Naive B cell (primary cell): Measurements from ENCODE around the gene MXD4. TPM values are rescaled to one million over a fixed set of nuclear protein-coding genes. Genes with fewer than 3 reads are reported as not detected.
"Not testable (repeated sequence)": the region's sequence is repeated elsewhere in the genome, so short reads cannot be mapped to it uniquely, and the experiment has no call there.

Source experiments
- ATAC-seq, 2 donors: fragments of 150-1000 bp; cut with Tn5 transposase; 2 replicates each; pipeline ENCODE4 v1.10.0; 2021; ENCODE audit warnings: low read depth in 2 of 2, mild to moderate bottlenecking in 2 of 2, moderate library complexity in 2 of 2
- DNase-seq: peaks from one replicate; pipeline ENCODE4 v3.0.0; 2022
- H3K27ac Mint-ChIP-seq, 6 donors: one replicate each; pipeline ENCODE4 v1.8.0; 2020 to 2022; ENCODE audit warnings: mild to moderate bottlenecking in 6 of 6, mixed read lengths in 6 of 6, moderate library complexity in 5 of 6, inconsistent platforms in 2 of 6
- H3K27me3 Mint-ChIP-seq, 3 donors: one replicate each; pipeline ENCODE4 v1.8.0; 2021 to 2022; ENCODE audit warnings: mixed read lengths in 3 of 3, mild to moderate bottlenecking in 1 of 3
- H3K36me3 Mint-ChIP-seq, 2 donors: one replicate each; pipeline ENCODE4 v1.8.0; 2020 to 2022; ENCODE audit warnings: mixed read lengths in 2 of 2, inconsistent platforms in 1 of 2, mild to moderate bottlenecking in 1 of 2
- H3K4me1 Mint-ChIP-seq, 3 donors: one replicate each; pipeline ENCODE4 v1.8.0; 2020 to 2022; ENCODE audit warnings: mixed read lengths in 3 of 3, inconsistent platforms in 1 of 3, mild to moderate bottlenecking in 1 of 3, moderate library complexity in 1 of 3
- H3K4me3 Mint-ChIP-seq, 8 donors: one replicate each; pipeline ENCODE4 v1.8.0; 2020 to 2022; ENCODE audit warnings: mild to moderate bottlenecking in 8 of 8, mixed read lengths in 8 of 8, moderate library complexity in 8 of 8, inconsistent platforms in 2 of 8
- H3K9me3 Mint-ChIP-seq, 7 donors: one replicate each; pipeline ENCODE4 v1.8.0; 2020 to 2022; ENCODE audit warnings: mixed read lengths in 7 of 7, mild to moderate bottlenecking in 5 of 7, inconsistent platforms in 2 of 7, moderate library complexity in 1 of 7
- polyA plus RNA-seq, 6 donors: library from polyadenylated mRNA; unstranded; fragments of 300-500 nt; fragmentation: Illumina TruSeq; gene quantifications; one replicate each; pipeline ENCODE4 v1.2.3, GENCODE V29; 2021; ENCODE audit warnings: low read depth in 6 of 6

Gene MXD4
- polyA plus RNA-seq, 6 donors from 2014 or later, result 29.4 to 46.2 (median 40.6) TPM

DNA sequence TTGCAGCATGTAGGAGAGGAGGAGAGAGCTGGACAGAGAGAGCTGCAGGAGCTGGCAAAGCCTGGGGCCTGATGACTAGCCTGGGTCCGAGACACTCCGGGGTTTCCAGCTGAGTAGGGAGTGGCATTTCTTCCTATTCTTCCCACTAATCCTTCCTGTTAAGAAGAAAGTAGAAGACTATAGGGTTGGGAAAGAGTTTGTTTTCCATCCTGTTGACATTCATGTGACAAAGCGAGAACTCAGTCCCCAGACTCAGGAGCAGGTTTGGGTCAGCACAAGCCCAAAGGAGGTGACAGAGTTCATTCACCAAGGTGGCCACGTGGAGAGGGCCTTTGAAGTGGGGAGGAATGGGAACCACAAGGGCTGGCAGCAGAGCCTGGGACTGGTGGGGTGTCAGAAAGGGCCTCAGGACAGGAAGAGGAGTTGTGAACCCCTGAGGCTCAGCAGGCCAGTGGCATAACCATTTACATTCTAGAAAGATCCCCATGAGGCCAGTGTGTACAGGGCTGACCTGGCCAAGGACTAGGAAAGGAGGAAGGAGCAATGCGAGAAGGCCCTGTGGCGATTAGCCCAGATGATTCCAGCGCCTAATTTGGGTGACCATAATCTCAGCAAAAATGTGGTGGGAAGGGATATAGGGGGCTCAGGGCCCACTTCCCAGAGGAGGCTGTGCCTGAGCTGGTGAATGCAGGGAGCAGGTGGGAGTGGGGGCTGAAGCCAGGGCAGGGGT, 16.7 kb downstream of the MXD4 start:
- ATAC-seq (no peak), DNase-seq (no peak)
- H3K27ac Mint-ChIP-seq, result peak overlapping the region in 4 of 6 donors; percentile 53 to 88 (median 64)
- peaks cover 0 to under 1% of the 10 kb centered on the region in 2 donors for H3K36me3 Mint-ChIP-seq
- H3K4me1 Mint-ChIP-seq, result peaks cover 27 to 42% (median 32%) of the 10 kb centered on the region in 3 donors
- peak overlapping the region in 1 of 8 donors; percentile 42 for H3K4me3 Mint-ChIP-seq
- no peaks in the 10 kb centered on the region for H3K9me3 Mint-ChIP-seq
- no peaks in the 10 kb centered on the region for H3K27me3 Mint-ChIP-seq

- H3K36me3 Mint-ChIP-seq, result peaks cover 0 to 6% of the 10 kb centered on the region in 2 donors
- H3K4me1 Mint-ChIP-seq, result peaks cover 36 to 52% (median 46%) of the 10 kb centered on the region in 3 donors
- no peak for ATAC-seq
- H3K4me3 Mint-ChIP-seq, result peak overlapping the region in 4 of 8 donors; percentile 49 to 62 (median 51)
- DNase-seq, result no peak
- H3K27ac Mint-ChIP-seq, result peak overlapping the region; percentile 25 to 94 (median 84)
- H3K9me3 Mint-ChIP-seq, result no peaks in the 10 kb centered on the region
- no peaks in the 10 kb centered on the region for H3K27me3 Mint-ChIP-seq
Measured at GRCh38 chr4:2243681-2244380, 18.1 kb downstream of the MXD4 start.

- Mint-ChIP-seq H3K27ac (peak within 1 kb of the TSS; percentile 79 to 95 (median 94)), H3K4me1 (peaks cover 44 to 66% (median 61%) of the 10 kb centered on the region in 3 donors), H3K27me3 (no peaks in the 10 kb centered on the region), H3K4me3 (peak within 1 kb of the TSS; percentile 86 to 95 (median 90)), H3K9me3 (no peaks in the 10 kb centered on the region), H3K36me3 (peaks cover 0 to 6% of the 10 kb centered on the region in 2 donors)
- ATAC-seq, result peak; percentile 84 to 85
- DNase-seq, result peak; percentile 100
Measured at GRCh38 chr4:2241410-2242353, 20.2 kb downstream of the MXD4 start, which contains the start of the genes HAUS3 and POLN. TSS of gene HAUS3 (minus strand) at chr4:2242121. CDS start at chr4:2240946, 1,175 bp downstream. TSS of gene POLN (minus strand) at chr4:2242121. CDS start at chr4:2229231, 12,890 bp downstream.

GRCh38 chr4:2241003-2241402, 20.9 kb downstream of the MXD4 start:
- DNase-seq, result no peak
- Mint-ChIP-seq H3K4me3 (peak overlapping the region; percentile 86 to 95 (median 90)), H3K27me3 (no peaks in the 10 kb centered on the region), H3K4me1 (peaks cover 44 to 67% (median 61%) of the 10 kb centered on the region in 3 donors), H3K9me3 (no peaks in the 10 kb centered on the region), H3K36me3 (peaks cover 0 to 6% of the 10 kb centered on the region in 2 donors), H3K27ac (peak overlapping the region; percentile 79 to 95 (median 94))
- ATAC-seq, result no peak

DNA sequence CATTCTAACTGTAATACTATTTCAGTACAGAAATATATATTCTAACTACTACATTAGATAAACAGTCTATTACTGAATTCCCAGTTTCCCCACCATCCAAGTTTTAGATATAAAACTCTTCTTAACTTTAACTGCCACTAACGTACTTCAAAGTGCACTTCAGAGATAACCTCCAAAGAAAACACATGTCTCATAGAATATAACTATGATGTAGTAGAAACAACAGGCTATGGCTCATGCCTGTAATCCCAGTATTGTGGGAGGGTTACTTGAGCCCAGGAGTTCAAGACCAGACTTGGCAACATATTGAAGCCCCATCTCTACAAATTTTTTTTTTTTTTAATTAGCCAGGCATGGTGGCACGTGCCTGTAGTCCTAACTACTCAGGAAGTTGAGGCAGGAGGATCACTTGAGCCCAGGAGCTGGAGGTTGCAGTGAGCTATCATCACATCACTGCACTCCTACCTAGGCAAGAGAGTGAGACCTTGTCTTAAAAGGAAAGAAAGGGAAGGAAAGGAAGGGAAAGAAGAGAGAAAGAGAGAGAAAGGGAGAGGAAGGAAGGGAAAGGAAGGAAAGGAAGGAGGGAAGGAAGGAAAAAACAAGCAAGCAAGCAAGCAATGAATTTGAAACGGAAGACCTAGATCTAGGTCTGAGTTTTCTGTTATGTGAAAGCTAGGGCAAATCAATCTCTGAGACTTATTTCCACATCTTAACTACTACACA, 24.8 kb downstream of the MXD4 start:
- H3K36me3 Mint-ChIP-seq, result peaks cover 5 to 6% of the 10 kb centered on the region in 2 donors

GRCh38 chr4:2231082-2231481, 30.8 kb downstream of the MXD4 start:
- ATAC-seq (no peak), DNase-seq (no peak)
- Mint-ChIP-seq H3K4me3 (no peak overlapping the region), H3K27me3 (no peaks in the 10 kb centered on the region), H3K9me3 (no peaks in the 10 kb centered on the region), H3K4me1 (peaks cover 0 to 19% (median 9%) of the 10 kb centered on the region in 3 donors), H3K36me3 (peaks cover 0 to 8% of the 10 kb centered on the region in 2 donors), H3K27ac (no peak overlapping the region)

More for the DNA sequence above, 24.8 kb downstream of the MXD4 start:
- DNase-seq (no peak), ATAC-seq (no peak)
- H3K27me3 Mint-ChIP-seq, result no peaks in the 10 kb centered on the region
- peak overlapping the region in 4 of 8 donors; percentile 27 to 48 (median 39) for H3K4me3 Mint-ChIP-seq
- peak overlapping the region in 4 of 6 donors; percentile 29 to 84 (median 45) for H3K27ac Mint-ChIP-seq
- H3K9me3 Mint-ChIP-seq, result no peaks in the 10 kb centered on the region
- H3K4me1 Mint-ChIP-seq, result peaks cover 32 to 59% (median 49%) of the 10 kb centered on the region in 3 donors

DNA sequence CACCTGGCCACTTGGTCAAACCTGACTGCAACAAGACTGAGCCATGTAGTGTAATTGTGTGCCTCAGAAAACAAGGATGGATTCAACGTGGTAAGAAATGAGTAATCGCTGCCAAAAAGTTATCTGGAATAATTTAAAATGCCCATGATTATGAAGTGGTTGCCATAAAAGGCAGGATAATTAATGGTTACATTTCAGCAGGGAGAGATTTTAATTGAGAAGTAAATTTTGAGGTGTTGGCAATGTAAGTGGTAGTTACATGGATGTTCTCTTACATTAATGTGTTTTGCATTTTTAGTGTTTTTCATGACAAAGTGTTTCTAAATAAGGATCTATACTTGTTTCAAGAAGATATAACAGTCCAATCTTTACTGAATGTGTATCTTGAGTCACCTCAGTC, 35.6 kb downstream of the MXD4 start:
- ATAC-seq (no peak), DNase-seq (no peak)
- Mint-ChIP-seq H3K27ac (peak overlapping the region in 3 of 6 donors; percentile 44 to 80 (median 47)), H3K4me3 (no peak overlapping the region), H3K4me1 (peaks cover 0 to 1% (median 0%) of the 10 kb centered on the region in 3 donors), H3K9me3 (no peaks in the 10 kb centered on the region), H3K27me3 (no peaks in the 10 kb centered on the region), H3K36me3 (peaks cover 0 to 6% of the 10 kb centered on the region in 2 donors)

DNA sequence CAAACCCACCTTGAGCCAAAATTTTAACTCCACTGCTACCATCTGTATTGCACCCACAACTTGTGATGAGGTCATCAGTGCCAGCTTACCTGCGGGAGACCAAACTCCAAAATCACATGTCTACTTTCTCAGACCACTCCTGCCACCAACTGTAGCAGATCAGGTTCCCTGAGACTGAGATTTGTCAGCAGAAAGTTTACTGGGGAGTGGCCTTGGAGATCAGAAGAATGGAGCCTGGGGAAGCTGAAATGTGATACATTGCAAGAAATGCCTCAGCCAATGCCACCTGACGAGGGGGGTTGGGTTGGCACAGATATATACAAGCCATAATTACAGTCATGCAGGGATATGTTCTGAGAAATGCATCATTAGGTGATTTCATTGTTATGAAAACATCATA, 39.1 kb downstream of the MXD4 start:
- no peak overlapping the region for H3K27ac Mint-ChIP-seq
- peaks cover 0 to 6% of the 10 kb centered on the region in 2 donors for H3K36me3 Mint-ChIP-seq
- H3K4me1 Mint-ChIP-seq, result peaks cover 5 to 6% (median 6%) of the 10 kb centered on the region in 3 donors
- DNase-seq (no peak), ATAC-seq (no peak)
- no peaks in the 10 kb centered on the region for H3K27me3 Mint-ChIP-seq
- H3K4me3 Mint-ChIP-seq, result no peak overlapping the region
- no peaks in the 10 kb centered on the region for H3K9me3 Mint-ChIP-seq

- not testable (repeated sequence) for H3K9me3 Mint-ChIP-seq, H3K4me3 Mint-ChIP-seq, H3K27ac Mint-ChIP-seq, H3K36me3 Mint-ChIP-seq, H3K27me3 Mint-ChIP-seq, ATAC-seq, H3K4me1 Mint-ChIP-seq, DNase-seq
Measured at GRCh38 chr4:2221378-2221777, 40.5 kb downstream of the MXD4 start.

DNA sequence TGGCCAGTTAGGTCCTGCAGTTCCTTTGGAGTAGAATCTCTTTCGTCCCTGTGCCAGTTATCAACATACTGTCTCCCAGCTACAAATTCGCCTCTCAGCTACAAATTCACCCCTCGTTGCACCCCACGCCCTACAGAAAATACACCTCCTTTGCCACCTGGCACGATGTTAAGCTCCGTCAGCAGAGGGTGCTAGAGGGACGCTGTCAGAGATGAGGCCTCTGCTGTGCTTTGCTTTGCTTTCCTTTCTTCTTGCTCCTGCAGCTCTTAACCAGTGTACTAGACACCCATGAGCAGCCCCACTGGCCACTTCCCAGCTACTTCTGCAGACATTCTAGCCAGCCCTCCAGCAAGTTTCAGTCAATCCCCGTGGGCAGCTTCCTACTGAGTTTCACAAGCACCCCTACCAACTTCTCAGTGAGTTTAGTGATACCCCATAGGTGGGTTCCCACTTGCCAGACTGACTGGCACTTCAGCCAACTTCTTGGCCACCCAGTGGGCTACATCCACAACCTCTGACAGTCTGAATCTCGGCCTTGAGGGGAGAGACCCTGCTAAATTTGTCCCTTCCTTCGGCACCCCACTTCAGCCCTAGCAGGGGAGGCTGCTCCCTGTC, 41.8 kb downstream of the MXD4 start:
- H3K27ac Mint-ChIP-seq, result peak overlapping the region in 2 of 6 donors; percentile 6 to 25
- H3K4me1 Mint-ChIP-seq, result peaks cover 5 to 6% (median 5%) of the 10 kb centered on the region in 3 donors
- H3K9me3 Mint-ChIP-seq, result no peaks in the 10 kb centered on the region
- no peaks in the 10 kb centered on the region for H3K27me3 Mint-ChIP-seq
- H3K4me3 Mint-ChIP-seq, result no peak overlapping the region
- no peaks in the 10 kb centered on the region for H3K36me3 Mint-ChIP-seq
- peak; percentile 70 for DNase-seq
- peak; percentile 90 to 98 for ATAC-seq

DNA sequence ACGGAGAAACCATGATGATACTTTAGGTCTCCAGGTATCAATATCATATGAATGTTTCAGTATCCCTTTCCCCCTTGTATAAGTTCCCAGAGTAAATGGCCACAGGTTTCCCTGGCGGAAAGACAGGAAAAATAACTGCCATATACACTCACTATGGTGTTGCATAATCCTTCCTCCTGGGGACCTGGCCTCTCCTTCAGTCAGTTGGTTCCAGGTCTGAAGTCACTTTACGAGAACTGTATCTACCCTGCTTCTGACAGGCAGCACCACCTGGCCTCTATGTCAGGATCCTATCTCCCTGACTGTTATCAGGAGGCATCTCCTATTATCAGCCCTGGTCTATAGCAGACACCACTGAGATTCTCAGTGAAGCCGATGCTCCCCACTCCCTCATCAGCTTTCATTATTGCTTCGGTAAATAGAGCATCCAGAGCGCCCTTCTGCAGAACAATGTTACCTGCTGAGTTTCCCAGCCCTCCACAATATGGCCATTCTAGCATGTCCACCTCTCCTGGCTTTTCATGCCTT, 42.6 kb downstream of the MXD4 start:
- no peaks in the 10 kb centered on the region for H3K36me3 Mint-ChIP-seq
- ATAC-seq, result no peak
- H3K4me1 Mint-ChIP-seq, result peaks cover 5 to 6% (median 5%) of the 10 kb centered on the region in 3 donors
- no peak overlapping the region for H3K27ac Mint-ChIP-seq
- no peaks in the 10 kb centered on the region for H3K9me3 Mint-ChIP-seq
- DNase-seq, result no peak
- no peak overlapping the region for H3K4me3 Mint-ChIP-seq
- H3K27me3 Mint-ChIP-seq, result no peaks in the 10 kb centered on the region

GRCh38 chr4:2218436-2218835, 43.5 kb downstream of the MXD4 start:
- no peaks in the 10 kb centered on the region for H3K9me3 Mint-ChIP-seq
- H3K27ac Mint-ChIP-seq, result peak overlapping the region in 1 of 6 donors; percentile 37
- peaks cover 5 to 6% (median 5%) of the 10 kb centered on the region in 3 donors for H3K4me1 Mint-ChIP-seq
- ATAC-seq (no peak), DNase-seq (no peak)
- H3K4me3 Mint-ChIP-seq, result no peak overlapping the region
- H3K27me3 Mint-ChIP-seq, result no peaks in the 10 kb centered on the region
- no peaks in the 10 kb centered on the region for H3K36me3 Mint-ChIP-seq
